GM20000 (cell line): ENCODE measurements around the gene ENO4.

Experiments used
- DNase-seq: peaks from one replicate; pipeline ENCODE4 v3.0.0; 2012; ENCODE audit warnings: low spot score
- CTCF ChIP-seq: IDR thresholded peaks from 2 replicates; pipeline ENCODE4 v1.5.1; 2012; ENCODE audit warnings: mild to moderate bottlenecking, control low read depth; ENCODE audit errors: extremely low read depth, missing control alignments

The ENO4 gene

GRCh38 chr10:116831086-116831485 lies 18.2 kb upstream of the ENO4 start:
- DNase-seq = no peak
- no peak for TF ChIP-seq CTCF

- TF ChIP-seq CTCF = no peak
Observed at GRCh38 chr10:116831790-116832189, 17.5 kb upstream of the ENO4 start.

DNA sequence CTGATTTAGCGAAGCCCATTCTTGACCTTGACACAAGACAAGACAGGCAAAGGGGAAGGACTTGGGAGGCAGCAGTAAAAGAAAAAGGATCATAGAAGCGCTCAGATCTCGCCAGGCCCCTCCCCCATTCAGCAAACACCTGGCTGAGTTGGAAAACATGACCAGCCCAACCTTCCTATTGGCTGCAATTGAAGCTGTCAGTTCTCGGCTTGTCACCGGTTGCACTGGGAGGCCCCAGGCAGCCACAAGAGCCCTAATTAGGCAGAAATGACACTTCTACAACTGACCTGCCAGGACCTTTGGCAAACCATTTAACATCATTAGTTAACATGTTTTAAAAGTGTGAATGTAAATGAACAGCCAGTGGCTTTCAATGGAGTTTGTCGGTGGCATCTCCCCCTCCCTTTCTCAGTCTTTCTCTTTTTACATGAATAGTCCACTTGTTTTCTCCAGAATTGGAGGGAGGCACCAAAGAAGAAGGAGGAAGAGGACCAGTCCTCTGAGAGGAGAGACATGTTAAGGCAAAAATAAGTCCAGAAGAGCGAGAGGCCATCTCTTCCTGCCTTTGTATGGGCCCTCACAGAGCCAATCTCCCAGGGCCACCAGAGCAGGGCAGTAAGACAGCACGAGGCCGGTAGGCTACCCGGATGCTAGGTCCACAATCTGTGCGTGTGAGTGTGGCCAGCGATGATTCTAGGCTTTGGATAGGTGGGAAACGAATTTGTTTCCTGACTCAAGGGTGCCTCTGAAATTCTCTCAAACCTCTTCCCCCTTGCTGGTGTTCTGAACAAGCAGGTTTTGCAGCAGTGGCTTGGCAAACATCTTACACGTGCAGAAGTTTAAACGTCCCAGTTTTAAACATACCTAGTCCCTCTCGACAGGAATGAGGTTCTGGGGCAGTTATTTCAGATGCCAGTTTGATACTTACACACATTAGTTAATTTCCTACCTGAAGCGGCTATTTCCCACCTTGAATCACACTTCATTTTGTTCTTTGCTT lies 15.0 kb upstream of the ENO4 start:
- no peak for DNase-seq
- TF ChIP-seq CTCF = no peak

More at GRCh38 chr10:116831790-116832189, 17.5 kb upstream of the ENO4 start:
- DNase-seq = no peak

- no peak for DNase-seq
- TF ChIP-seq CTCF = no peak
Observed at GRCh38 chr10:116835658-116836057, 13.6 kb upstream of the ENO4 start.

GRCh38 chr10:116836083-116836482 lies 13.2 kb upstream of the ENO4 start:
- no peak for TF ChIP-seq CTCF
- no peak for DNase-seq

GRCh38 chr10:116836902-116837523 lies 12.3 kb upstream of the ENO4 start:
- TF ChIP-seq CTCF = no peak
- no peak for DNase-seq

GRCh38 chr10:116838143-116838725 lies 11.1 kb upstream of the ENO4 start:
- no peak for TF ChIP-seq CTCF
- no peak for DNase-seq
